Measurements from ENCODE around the gene WASF2. TPM values are rescaled to one million over a fixed set of nuclear protein-coding genes. Genes with fewer than 3 reads are reported as not detected.
A peak's percentile ranks its signal among the peaks of the same experiment; 100 is the strongest.
"Not testable (repeated sequence)": the region's sequence is repeated elsewhere in the genome, so short reads cannot be mapped to it uniquely, and the experiment has no call there.

Gene WASF2
- 23.6 TPM for polyA plus RNA-seq (2012; ENCODE audit: insufficient read depth, insufficient read length, low read depth)

- Histone ChIP-seq H3K4me3 (ENCODE audit: low read depth, low read length) (peak within 1 kb of the TSS; percentile 88), H3K9me3 (no peaks in the 10 kb centered on the region), H3K36me3 (no peaks in the 10 kb centered on the region), H3K4me1 (no peaks in the 10 kb centered on the region), H3K27me3 (no peaks in the 10 kb centered on the region)
- no peak for TF ChIP-seq CTCF (IDR thresholded peaks at IDR 0.05; ENCODE audit: low read depth, low read length)
- DNase-seq = peak; percentile 93
These were observed at the start of gene WASF2 for GRCh38 chr1:27489973-27490741. Gene WASF2, minus strand, starts transcription at chr1:27490167. Its CDS starts 61,277 bp downstream, at chr1:27428890.

- peaks cover 25% of the 10 kb centered on the region for H3K4me1 ChIP-seq
- H3K27me3 ChIP-seq = no peaks in the 10 kb centered on the region
- no peaks in the 10 kb centered on the region for H3K9me3 ChIP-seq
- H3K4me3 ChIP-seq (ENCODE audit: low read depth, low read length) = no peak overlapping the region
- no peaks in the 10 kb centered on the region for H3K36me3 ChIP-seq
- TF ChIP-seq CTCF (IDR thresholded peaks at IDR 0.05; ENCODE audit: low read depth, low read length) = no peak
- no peak for DNase-seq
These were observed 48.8 kb upstream of the WASF2 start for GRCh38 chr1:27538793-27539192.

DNA sequence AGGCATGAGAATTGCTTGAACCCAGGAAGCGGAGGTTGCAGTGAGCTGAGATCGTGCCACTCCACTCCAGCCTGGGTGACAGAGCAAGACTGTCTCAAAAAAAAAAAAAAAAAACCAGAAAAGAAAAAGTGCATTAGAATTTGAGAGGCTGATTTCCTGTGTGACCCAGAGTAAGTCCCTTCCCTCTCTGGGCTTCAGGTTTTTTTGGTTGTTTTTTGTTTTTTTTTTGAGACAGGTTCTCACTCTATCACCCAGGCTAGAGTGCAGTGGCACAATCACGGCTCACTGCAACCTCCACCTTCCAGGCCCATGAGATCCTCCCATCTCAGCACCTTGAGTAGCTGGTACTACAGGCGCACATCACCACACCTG lies 48.3 kb upstream of the WASF2 start:
- H3K36me3 ChIP-seq; H3K4me3 ChIP-seq (ENCODE audit: low read depth, low read length); H3K9me3 ChIP-seq; DNase-seq; H3K27me3 ChIP-seq: not testable (repeated sequence)
- peaks cover 25% of the 10 kb centered on the region for H3K4me1 ChIP-seq

- TF ChIP-seq CTCF (IDR thresholded peaks at IDR 0.05; ENCODE audit: low read depth, low read length) = no peak
- peak; percentile 83 for DNase-seq
- Histone ChIP-seq H3K36me3 (no peaks in the 10 kb centered on the region), H3K4me3 (ENCODE audit: low read depth, low read length) (no peak overlapping the region), H3K4me1 (peaks cover 18% of the 10 kb centered on the region), H3K27me3 (no peaks in the 10 kb centered on the region), H3K9me3 (no peaks in the 10 kb centered on the region)
These were observed 46.8 kb upstream of the WASF2 start for GRCh38 chr1:27536767-27537166.

GRCh38 chr1:27536010-27536757 lies 46.2 kb upstream of the WASF2 start:
- Histone ChIP-seq H3K4me1 (peaks cover 18% of the 10 kb centered on the region), H3K36me3 (no peaks in the 10 kb centered on the region), H3K27me3 (no peaks in the 10 kb centered on the region), H3K9me3 (no peaks in the 10 kb centered on the region), H3K4me3 (ENCODE audit: low read depth, low read length) (no peak overlapping the region)
- DNase-seq = no peak
- no peak for TF ChIP-seq CTCF (IDR thresholded peaks at IDR 0.05; ENCODE audit: low read depth, low read length)

GRCh38 chr1:27535386-27535785 lies 45.4 kb upstream of the WASF2 start:
- DNase-seq = no peak
- H3K4me3 ChIP-seq (ENCODE audit: low read depth, low read length) = no peak overlapping the region
- no peaks in the 10 kb centered on the region for H3K36me3 ChIP-seq
- H3K9me3 ChIP-seq = no peaks in the 10 kb centered on the region
- no peak for TF ChIP-seq CTCF (IDR thresholded peaks at IDR 0.05; ENCODE audit: low read depth, low read length)
- H3K4me1 ChIP-seq = peaks cover 18% of the 10 kb centered on the region
- H3K27me3 ChIP-seq = no peaks in the 10 kb centered on the region

Measured in BE2C (cell line).